NCI-H345 treated with DMSO at 0.1 percent for 48 hours (cell line): ENCODE results near the gene PTPN5.

Source experiments
- DNase-seq: peaks from one replicate; lab custom pipeline; 2025; ENCODE audit not compliant: unreplicated experiment; lab: John Stamatoyannopoulos, UW

Gene PTPN5

DNA sequence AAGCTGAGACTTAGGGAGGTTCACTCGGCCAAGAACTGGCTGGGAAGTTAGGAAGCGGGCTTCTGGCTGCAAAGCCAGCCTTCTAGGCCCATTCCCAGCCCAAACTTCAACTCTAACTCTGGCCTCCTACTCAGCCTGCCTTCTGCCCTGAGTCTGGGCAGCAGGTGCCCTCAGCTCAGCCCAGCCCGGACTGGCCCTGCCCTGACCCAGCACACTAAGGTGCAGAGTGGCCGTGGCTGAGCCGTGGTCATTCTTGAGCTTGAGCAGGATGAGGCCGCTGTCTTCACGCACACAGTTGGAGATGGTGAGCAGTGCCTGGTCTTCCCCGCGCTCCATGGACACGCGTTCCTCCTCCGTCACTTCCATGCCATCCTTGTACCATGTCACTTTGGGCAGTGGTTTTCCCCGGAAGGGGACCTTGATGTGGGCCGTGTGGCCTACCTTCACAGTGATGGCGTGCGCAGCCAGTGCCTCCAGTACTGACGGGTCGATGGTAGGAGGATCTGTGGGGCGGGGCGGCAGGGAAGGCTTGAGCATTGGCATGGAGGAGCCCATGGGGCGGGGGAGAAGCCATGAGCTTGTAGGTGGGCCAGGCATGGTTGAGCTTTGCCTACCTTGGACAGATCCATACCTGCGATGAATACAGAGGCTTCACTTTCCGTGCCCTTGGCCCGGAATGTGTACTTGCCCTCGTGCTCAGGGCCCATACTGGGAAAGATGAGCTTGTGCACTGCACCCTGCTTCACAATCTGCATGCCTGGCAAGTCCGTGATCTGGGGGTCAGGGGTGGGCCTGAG is 77.8 kb downstream of the PTPN5 start:
- no peak for DNase-seq

DNA sequence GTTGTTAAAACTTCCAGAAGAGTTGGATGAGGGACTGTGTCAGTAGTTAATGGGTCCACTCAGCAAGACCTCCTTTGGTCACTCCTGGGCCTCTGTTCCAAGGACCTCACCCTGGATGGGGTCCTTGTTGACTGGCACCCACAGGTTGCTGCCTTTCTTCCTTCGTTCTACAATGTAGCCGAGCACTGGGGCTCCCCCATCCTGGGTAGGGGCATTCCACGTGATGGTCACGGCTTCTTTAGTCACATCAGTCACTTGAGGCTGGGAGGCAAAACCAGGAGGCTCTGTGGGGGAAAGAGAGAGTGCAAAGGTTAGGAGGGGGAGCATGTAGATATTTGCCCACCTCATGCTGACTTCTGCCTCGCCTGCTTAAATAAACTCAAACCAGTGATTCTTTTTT is 81.1 kb downstream of the PTPN5 start:
- DNase-seq, result no peak

DNA sequence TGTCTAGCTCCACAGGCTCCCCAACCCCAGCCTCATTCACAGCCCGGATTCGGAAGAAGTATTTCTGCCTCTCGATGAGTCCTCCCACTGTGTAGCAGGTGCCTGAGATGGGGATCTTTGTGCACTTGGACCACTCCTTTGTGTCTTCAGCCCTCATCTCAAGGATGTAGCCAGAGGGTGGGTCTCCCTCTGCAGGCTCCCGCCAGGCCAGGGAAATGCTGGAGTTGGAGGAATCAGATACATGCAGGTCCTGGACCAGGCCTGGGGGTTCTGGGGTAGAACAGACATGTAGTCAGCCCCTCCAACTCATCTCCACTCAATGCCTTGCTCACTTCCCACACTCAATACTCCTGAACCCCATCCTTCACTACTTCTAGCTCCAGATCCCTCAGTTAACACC is 82.2 kb downstream of the PTPN5 start:
- no peak for DNase-seq

DNA sequence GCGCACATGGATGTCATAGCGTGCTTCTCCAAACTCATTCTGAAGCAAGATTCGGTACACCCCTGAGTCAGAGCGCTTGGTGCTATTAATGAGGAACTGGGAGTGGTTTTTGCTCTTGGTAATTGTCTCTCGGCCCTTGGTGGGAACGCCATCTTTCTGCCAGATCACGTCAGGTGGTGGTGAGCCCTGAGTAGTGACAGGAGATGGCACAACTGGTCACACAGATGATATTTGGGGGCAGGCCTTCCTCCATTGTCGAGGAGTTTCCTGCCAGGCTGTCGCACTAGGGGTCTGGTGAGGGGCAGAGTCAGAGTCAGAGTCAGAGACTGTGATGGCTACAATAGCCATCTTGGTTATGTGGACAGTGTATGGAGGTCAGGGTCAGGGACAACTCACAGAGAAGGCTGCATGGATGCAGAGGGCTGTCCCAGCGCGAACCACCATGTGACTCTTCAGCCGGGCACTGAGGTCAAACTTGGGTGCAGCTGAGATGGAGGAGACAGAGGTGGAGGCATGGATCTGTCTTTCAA is 83.7 kb downstream of the PTPN5 start:
- DNase-seq, result no peak

DNA sequence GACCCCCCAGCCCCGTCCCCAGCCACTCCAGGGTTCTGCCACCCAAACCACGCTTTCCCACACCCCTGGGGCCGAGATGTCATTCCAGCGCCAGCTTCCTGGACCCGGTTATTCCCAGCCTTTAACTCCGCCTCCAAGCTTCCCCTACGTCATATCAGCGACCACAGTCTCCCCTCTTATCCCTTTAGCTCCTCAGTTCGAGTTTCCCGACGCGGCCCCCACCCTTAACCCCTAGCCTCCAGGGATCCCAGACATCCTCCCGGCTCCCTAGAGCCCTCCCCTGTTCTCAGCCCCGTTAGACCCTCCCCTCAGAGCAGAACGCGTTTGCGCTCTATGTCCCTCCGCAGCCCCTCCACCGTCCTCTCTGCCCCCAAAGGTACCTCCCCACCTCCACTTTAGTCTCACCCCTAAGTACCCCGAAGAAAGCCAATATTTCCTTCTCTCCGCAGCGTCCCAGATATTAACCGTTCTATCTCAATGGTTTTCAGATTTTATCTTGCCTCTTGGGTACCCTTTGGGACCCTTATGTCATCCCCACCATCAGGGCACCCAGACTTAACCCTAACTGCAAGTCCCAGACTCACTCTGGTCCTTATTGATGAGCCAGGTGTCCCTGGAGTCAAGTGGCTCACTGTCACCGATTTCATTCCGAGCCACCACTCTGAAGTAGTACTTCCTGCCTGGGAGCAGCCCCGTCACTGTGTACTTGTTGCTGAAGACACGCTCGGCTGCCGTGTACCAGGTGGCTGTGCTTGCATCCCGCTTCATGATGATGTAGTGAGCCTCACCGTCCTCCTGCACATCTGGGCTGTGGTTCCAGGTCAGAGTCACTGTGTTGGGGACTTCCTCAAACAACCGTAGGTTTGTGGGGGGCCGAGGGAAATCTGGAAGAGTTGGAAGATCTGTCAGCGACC is 85.0 kb downstream of the PTPN5 start:
- peak; percentile 33 for DNase-seq

DNA sequence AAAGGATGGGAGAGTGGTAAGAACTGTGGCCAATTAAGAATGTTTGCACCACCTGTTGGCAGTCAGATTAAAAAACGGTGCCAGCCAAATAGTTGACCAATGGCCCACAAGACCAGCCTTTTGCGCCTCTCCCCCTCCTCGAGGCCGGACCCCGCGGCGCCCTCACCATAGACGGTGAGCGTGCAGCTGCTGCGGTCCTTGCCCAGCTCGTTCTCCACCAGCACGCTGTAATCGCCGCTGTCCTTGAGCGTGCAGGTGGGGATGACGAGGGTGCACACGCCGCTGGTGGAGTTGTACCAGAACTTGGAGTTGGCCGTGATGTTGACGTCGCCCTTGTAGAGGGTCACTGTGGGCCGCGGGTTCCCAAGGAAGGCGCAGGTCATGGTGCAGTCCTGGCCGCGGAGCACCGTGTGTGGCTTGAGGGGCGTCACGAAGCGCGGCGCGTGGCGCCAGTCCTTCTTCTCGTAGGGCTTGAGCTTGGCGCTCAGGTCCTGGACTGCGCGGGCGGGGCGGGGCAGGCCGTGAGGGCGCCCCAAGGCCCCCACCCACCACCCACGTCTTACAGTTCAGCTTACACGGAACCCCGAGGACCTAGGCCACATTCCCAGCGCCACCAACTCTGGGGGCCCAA is 85.8 kb downstream of the PTPN5 start:
- DNase-seq, result no peak

DNA sequence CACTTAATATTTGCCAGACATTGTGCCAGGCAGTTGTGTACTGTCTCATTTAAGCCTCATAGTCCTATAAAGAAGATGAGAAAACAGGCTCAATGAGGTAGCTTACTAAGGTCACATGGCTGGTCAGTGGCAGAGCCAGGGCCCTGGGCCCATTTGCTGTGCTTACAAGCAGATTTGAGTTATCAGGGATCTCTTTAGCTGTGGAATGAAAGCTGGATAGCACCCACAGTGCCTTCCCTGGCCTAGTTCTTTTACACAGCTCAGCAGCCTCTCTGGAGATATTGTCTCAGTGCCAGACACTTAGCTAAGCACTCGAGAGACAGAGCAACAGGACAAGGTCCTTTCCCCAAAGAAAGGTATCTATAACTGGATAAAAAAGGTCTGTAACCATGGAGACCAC is 86.9 kb downstream of the PTPN5 start:
- DNase-seq, result no peak

DNA sequence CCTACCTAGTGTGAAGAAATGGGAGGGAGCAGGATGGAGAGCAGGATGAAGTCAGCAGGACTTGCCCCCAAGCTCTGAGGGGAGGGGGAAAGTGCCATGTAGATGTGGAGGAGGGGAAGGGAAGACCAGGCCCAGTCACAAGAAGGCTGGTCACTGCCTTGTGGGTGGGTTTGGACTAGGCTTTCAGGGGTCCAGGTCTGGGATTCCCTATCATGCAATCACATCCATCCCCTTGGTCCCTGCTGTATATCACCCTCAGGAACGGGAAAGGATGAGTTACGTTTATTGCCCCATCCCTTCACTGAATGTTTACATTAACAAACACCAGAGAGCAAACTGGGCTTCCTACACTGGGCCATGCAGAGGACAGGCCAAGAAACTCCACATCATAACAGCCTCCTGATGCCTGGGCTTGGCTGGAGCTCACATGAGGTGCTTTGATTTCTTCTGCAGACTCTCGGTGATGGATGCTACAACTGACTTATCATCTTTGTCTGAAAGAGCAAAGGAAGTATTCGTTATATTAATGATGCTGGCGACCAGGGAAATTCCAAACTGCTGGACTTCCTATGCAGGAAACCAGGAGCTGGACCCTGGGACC is 87.5 kb downstream of the PTPN5 start:
- DNase-seq, result no peak

DNA sequence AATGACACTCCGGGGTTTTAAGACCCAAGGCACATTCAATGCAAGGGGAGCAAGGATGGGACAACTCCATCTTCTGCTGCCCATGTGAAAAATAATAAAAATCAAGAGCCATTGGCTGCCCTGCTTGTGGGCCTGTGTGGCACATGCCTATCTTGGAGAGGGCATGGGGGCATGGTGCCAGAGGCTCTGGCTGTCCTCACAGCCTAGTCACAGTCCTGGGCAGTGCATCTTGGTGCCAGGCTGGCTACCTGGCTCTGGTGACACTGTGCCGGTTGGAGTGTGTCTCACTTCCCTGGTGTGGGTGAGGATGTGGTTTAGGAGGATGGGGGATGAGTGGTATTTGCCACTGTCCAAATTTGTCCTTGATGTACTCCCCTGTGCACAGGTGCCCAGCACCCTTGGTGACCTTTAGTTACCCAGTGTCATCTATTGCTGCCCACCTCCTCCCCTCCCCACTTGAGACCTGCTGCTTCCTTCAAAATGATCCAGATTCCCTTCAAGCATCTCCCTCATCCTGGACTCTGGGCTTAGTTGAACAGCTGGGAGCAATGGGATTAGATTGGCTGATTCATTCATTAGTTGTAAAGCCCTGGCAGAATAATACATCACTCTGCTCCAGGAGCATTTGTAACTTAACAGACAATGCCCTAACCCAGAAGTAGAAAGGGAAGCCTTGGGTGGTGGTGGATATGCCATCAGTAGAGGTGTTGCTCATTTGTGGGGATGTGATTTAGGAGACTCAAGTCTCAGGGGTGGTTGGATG is 88.4 kb downstream of the PTPN5 start:
- no peak for DNase-seq

DNA sequence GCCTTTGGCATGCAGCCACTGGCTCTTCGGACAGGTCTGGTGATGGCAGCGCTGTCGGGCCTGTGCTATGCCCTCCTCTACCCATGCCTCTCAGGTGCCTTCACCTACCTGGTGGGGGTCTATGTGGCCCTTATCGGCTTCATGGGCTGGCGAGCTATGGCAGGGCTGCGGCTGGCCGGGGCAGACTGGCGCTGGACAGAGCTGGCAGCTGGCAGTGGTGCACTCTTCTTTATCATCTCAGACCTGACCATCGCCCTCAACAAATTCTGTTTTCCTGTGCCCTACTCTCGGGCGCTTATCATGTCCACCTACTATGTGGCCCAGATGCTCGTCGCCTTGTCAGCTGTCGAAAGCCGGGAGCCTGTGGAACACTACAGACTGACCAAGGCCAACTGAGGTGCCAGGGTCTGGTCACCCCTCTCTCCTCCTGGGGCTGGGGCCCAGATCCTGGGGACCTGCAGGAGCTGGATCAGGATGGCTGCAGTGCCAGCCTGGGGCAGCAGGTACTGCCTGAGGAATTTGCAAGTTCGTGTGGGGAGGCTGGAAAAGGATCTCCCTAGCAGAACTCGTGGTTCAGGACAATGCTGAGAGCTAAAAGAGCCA is 89.9 kb downstream of the PTPN5 start:
- no peak for DNase-seq

DNA sequence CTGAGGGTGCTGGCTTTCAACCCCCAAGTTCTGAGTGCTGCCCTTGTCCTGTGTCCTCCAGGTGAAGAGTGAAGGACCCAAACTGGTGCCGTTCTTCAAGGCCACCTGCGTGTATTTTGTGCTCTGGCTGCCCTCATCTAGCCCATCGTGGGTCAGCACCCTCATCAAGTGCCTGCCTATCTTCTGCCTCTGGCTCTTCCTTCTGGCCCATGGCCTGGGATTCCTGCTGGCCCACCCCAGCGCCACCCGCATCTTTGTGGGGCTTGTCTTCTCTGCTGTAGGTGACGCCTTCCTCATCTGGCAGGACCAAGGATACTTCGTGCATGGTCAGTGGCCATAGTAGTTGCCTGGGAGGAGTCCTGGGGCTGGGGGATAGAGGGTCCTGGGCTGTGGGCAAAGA is 90.7 kb downstream of the PTPN5 start:
- no peak for DNase-seq

DNA sequence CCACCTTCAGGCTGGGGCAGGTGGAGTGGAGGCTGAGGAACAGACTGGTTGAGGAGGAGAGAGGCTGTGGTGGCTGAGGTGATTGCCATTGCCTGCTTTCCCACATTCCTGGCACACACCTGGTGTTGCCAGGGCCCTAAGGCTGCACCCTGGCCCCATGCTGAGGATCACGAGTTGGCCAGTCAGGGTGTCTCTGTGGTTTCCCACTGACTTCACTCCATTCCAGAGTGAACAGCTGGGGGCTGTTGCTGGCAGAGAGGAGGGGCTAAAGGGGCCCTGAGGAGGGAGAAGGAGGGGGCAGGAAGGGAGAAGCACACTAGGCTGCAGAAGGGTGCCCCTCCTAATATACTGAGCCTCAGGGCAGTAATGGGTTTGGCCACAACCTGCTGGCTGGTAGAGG is 91.2 kb downstream of the PTPN5 start:
- DNase-seq, result no peak

DNA sequence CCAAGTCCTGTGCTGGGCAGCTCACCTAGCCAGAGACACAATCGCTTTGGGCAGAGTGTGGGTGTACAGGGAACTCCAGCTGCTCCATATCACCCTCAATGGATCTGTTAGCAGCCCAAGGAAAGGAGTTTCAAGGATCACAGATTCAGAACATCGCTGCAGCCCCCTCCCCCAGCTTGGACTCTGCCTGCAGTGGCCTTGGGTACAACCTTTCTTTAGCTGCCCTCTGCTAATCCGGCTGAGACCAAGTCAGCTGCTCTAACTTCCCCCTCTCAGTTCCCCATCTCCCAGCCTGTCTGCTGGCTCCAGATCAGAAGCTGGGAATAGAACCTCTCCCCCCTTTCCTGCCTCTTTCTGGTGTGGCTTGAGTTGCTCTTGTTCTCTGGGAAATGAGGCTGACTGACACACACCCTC is 91.7 kb downstream of the PTPN5 start:
- no peak for DNase-seq

DNA sequence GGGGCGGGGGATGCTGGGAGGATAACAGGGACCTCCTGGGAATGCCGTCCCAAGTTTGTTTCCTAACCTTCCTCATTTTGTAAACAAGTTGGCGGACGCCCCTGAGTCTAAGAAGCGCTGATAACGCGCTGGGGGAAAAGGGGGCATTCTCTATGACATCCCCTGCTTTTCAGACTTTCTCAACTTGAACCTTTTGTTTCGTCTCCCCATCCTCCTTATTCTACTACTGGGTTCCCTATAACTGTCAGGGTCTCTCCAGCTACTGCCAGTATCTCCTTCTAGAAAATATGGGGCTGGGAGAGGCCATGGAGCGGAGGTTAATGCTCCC is 92.4 kb downstream of the PTPN5 start:
- DNase-seq, result peak; percentile 9

DNA sequence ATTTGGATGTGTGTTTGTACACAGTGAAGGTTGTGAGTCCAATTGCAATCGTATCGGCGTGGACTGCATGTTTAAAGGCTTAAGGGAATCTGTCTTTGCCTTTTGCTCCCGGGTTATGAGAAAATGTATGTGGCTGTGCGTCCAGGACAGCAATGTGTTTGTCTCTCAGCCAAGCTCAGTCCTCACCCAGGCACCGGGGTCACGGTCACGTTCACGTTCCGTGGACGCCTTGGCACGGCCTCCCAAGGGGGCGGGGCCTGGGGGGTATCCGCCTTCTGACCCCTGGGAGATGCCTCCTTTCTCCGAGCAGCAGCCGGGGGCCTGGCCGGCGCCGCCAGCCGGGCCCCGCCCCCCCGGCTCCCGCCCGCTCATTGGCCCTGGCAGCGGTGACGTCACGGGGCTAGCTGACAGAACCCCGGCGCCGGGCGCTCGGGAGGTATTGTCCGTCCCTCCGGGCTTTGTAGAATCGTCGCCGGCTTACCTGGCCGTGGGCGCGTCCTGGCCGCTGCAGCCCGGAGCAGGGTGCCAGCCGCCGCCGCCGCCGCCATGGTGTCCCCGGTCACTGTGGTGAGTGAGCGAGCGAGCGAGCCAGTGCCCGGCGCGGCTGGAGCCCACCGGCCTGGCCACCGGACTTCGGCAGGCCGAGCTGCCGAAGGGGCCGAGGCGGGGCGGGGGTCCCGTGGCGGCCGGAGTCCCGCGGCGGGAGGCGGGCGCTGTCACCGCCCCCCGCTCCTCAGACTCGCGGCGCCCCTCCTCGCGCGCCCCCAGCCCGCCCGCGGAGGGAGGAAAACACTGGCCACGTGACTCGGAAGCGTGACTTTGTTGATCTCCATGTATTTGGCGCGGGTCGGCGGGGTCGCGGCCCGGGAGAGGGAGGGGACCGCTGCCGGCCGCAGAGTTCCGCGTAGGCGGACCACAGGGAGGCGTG is 93.0 kb downstream of the PTPN5 start, which contains the start of gene TMEM86A:
TSS of gene TMEM86A (plus strand) at position 439 of the 928 bp plus-strand sequence. CDS start at position 547, 108 bp downstream.
- peak; percentile 71 for DNase-seq

DNA sequence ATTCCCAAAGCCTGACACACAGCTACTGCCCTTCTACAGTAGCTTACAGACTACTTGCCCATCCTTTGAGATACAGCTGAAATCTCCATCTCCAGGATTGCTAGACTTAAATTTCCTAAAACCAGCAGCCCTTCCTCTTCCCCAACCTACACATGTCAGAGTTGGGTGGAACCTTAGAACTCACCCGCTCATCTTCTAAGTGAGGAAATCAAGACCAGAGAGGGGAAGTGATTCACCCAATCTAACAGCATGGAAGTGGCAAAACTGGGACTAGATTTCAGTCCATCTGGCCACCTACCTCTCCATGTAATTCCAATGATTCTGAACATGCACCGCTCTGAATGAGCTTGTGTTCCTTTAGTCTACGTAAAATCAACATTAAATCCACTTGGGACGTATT is 94.0 kb downstream of the PTPN5 start:
- DNase-seq, result no peak

DNA sequence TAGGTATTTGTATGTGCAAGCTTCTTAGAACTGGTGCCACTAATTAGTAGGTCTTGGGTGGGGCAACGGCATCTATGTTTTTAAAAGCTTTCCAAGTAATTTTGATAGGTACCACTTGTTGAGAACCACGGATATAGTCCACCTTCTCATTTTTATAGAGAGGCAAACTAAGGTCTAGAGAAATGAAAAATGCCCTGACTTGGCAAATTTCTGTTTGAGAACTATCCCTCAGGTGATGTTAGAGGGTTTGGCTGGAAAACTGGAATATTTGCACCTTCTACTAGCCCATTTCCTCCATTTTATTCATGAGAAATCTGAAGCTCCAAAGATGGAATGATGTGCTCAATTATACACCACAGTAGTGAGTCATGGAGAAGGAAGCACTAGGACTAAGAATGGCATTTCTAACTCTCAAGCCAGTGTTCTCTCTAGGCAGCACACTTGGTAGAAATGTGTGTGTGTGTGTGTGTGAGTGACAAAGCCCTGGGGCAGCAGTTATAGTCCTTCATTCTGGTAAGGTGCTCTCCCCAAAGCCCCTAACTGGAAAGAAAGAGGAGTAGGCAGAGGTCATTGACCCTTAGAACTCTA is 94.9 kb downstream of the PTPN5 start:
- no peak for DNase-seq

DNA sequence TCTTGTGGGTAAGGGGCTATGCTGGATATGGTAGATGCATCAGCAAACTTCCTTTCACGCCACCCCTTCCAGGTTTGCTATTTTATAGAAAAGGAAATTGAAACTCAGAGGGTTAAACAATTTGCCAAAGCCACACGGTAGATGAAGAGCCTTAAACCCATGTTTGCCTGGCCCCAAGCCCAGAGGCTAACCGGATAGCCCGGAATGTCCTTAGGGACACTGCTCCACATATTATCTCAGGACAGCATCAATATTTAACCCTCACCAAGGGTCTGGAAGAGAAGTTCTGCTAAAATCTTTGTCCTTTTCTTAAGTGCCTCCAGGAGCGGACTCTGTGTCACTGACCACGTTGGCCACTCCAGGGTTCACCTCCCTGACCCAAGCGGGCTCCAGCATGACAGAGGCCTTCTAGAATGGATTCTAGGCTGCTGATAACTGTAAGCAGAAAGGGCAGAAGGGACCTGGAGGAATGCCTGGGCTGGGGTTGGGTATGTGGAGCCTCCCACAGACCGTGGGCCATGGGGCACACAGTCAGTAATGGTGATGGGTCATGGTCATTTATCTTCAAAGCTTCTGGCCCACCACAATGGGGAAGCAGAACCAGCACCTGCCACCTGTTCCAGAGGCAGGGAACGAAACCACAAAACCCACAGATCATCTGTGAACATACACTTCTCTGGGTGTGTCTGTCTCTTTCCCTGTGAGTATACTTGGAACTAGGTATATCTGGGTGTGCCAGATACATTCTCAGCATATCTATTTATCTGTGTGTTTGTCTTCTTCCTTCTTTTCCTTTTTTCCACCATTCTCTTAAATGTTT is 98.4 kb downstream of the PTPN5 start:
- no peak for DNase-seq
